HS-5 (cell line): ENCODE measurements around the gene ISOC1.

Experiments used
- DNase-seq: peaks from one replicate; pipeline ENCODE4 v3.0.0-alpha.2; 2012; ENCODE audit warnings: low read depth

ISOC1 gene

GRCh38 chr5:129094924-129095899, 663 bp downstream of the ISOC1 start:
- no peak for DNase-seq

GRCh38 chr5:129096382-129096991, 1.9 kb downstream of the ISOC1 start:
- no peak for DNase-seq

GRCh38 chr5:129097498-129098296, 3.1 kb downstream of the ISOC1 start:
- DNase-seq, result no peak

GRCh38 chr5:129098488-129099183, 4.1 kb downstream of the ISOC1 start:
- no peak for DNase-seq

GRCh38 chr5:129099184-129099569, 4.6 kb downstream of the ISOC1 start:
- no peak for DNase-seq

- no peak for DNase-seq
Observed at GRCh38 chr5:129101794-129102193, 7.2 kb downstream of the ISOC1 start.

GRCh38 chr5:129103397-129103796, 8.8 kb downstream of the ISOC1 start:
- no peak for DNase-seq

GRCh38 chr5:129104915-129105455, 10.4 kb downstream of the ISOC1 start:
- DNase-seq, result no peak

- no peak for DNase-seq
Observed at GRCh38 chr5:129107637-129108036, 13.1 kb downstream of the ISOC1 start.

- no peak for DNase-seq
Observed at GRCh38 chr5:129110742-129111141, 16.2 kb downstream of the ISOC1 start.

- no peak for DNase-seq
Observed at GRCh38 chr5:129111351-129111750, 16.8 kb downstream of the ISOC1 start.

GRCh38 chr5:129112295-129112694, 17.7 kb downstream of the ISOC1 start:
- DNase-seq, result no peak

- DNase-seq, result no peak
Observed at GRCh38 chr5:129113867-129114266, 19.3 kb downstream of the ISOC1 start.

GRCh38 chr5:129114539-129115193, 20.1 kb downstream of the ISOC1 start:
- DNase-seq, result no peak

GRCh38 chr5:129115680-129116079, 21.1 kb downstream of the ISOC1 start:
- DNase-seq, result no peak

GRCh38 chr5:129116797-129117196, 22.2 kb downstream of the ISOC1 start:
- no peak for DNase-seq

GRCh38 chr5:129118405-129118804, 23.9 kb downstream of the ISOC1 start:
- DNase-seq, result no peak

- no peak for DNase-seq
Observed at GRCh38 chr5:129118826-129119225, 24.3 kb downstream of the ISOC1 start.

- DNase-seq, result no peak
Observed at GRCh38 chr5:129120158-129120581, 25.6 kb downstream of the ISOC1 start.

- DNase-seq, result no peak
Observed at GRCh38 chr5:129122560-129122959, 28.0 kb downstream of the ISOC1 start.

- DNase-seq, result no peak
Observed at GRCh38 chr5:129124608-129125007, 30.1 kb downstream of the ISOC1 start.
